Measurements from ENCODE around the gene CDH13.

CDH13 gene

DNA sequence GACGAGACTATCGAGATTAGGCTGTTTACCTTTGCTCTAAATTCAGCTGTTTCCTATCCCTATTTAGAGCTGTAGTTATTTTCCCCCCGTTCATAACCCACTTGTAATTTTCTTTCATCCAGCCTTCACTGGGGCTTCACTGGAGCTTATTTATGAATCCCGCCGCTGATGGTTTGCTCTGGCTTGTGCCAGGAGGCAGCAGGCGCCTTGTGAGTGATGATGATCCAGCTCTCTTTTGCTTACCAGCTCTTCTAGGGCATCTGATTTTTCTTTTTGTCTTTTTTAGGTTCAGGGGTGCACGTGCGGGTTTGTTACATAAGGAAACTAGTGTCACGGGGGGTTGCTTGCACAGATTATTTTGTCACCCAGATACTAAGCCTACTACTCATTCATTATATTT is 37.4 kb upstream of the CDH13 start (continued):
- TF ChIP-seq, protein P1, sequence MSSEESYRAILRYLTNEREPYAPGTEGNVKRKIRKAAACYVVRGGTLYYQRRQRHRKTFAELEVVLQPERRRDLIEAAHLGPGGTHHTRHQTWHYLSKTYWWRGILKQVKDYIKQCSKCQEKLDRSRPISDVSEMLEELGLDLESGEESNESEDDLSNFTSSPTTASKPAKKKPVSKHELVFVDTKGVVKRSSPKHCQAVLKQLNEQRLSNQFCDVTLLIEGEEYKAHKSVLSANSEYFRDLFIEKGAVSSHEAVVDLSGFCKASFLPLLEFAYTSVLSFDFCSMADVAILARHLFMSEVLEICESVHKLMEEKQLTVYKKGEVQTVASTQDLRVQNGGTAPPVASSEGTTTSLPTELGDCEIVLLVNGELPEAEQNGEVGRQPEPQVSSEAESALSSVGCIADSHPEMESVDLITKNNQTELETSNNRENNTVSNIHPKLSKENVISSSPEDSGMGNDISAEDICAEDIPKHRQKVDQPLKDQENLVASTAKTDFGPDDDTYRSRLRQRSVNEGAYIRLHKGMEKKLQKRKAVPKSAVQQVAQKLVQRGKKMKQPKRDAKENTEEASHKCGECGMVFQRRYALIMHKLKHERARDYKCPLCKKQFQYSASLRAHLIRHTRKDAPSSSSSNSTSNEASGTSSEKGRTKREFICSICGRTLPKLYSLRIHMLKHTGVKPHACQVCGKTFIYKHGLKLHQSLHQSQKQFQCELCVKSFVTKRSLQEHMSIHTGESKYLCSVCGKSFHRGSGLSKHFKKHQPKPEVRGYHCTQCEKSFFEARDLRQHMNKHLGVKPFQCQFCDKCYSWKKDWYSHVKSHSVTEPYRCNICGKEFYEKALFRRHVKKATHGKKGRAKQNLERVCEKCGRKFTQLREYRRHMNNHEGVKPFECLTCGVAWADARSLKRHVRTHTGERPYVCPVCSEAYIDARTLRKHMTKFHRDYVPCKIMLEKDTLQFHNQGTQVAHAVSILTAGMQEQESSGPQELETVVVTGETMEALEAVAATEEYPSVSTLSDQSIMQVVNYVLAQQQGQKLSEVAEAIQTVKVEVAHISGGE (tag by site-specific recombination; conservative IDR thresholded peaks at IDR 0.05; ENCODE audit: low read depth), result no peak
- TF ChIP-seq ZNF624 (tag by site-specific recombination; IDR thresholded peaks at IDR 0.05) (no peak), ZNF292 (tag by site-specific recombination; IDR thresholded peaks at IDR 0.05; ENCODE audit: borderline replicate concordance, low read depth) (no peak), SCRT1 (tag by site-specific recombination; IDR thresholded peaks at IDR 0.05; ENCODE audit: borderline replicate concordance) (no peak), ZBTB44 (tag by site-specific recombination; IDR thresholded peaks at IDR 0.05) (no peak)
- TF ChIP-seq, protein P2, sequence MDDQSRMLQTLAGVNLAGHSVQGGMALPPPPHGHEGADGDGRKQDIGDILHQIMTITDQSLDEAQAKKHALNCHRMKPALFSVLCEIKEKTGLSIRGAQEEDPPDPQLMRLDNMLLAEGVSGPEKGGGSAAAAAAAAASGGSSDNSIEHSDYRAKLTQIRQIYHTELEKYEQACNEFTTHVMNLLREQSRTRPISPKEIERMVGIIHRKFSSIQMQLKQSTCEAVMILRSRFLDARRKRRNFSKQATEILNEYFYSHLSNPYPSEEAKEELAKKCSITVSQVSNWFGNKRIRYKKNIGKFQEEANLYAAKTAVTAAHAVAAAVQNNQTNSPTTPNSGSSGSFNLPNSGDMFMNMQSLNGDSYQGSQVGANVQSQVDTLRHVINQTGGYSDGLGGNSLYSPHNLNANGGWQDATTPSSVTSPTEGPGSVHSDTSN (CRISPR knock-in tag; IDR thresholded peaks at IDR 0.05), result no peak

DNA sequence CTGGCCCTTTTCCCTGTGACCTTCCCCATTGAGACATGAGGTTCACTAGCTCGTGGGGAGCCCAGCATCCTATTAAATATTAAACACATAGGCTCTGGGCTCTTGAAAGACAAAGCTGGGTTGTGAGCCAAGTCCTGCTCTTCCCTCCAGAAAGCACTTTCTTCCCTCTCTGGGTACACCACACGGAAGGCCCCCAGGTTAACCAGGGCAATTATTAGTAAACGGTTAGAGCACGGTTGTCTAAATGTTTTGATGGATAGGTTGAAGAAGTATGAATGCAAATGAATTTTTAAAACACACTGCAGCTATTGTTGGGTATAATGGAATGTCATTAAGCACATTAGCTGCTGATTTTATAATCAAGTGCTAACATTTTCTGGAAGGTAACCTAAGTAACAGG is 32.7 kb upstream of the CDH13 start:
- H3K27ac ChIP-seq (ENCODE audit: extremely low read depth, low read depth, low read length), result no peak overlapping the region
- ChIA-PET CTCF (interaction anchor here (1.1 kb wide), 1 partner anchor 137 kb away, joined by 3 read pairs; no protein-coding TSS in a partner anchor), POLR2A (no interaction called here)
- no peaks in the 10 kb centered on the region for H3K9me3 ChIP-seq (ENCODE audit: control insufficient read depth, insufficient read depth, low read depth, low read length)
- H3K4me1 ChIP-seq (ENCODE audit: control insufficient read depth, insufficient read depth, low read length), result no peaks in the 10 kb centered on the region
- H3K36me3 ChIP-seq (ENCODE audit: control insufficient read depth in 2 of 2, insufficient read depth in 1 of 2, low read length in 2 of 2), result no peaks in the 10 kb centered on the region
- no peak overlapping the region for H3K4me3 ChIP-seq (ENCODE audit: low read depth, low read length)
- TF ChIP-seq ZNF211 (tag by site-specific recombination; IDR thresholded peaks at IDR 0.05; ENCODE audit: low read depth), result no peak
- TF ChIP-seq ZFP41 (tag by site-specific recombination; IDR thresholded peaks at IDR 0.05; ENCODE audit: borderline replicate concordance), result no peak
- no peak for TF ChIP-seq ZNF596 (tag by site-specific recombination; IDR thresholded peaks at IDR 0.05)
- no peak for TF ChIP-seq ZNF16 (tag by site-specific recombination; IDR thresholded peaks at IDR 0.05; ENCODE audit: low read depth)
- TF ChIP-seq ZNF843 (tag by site-specific recombination; IDR thresholded peaks at IDR 0.05), result no peak
- TF ChIP-seq SALL2 (tag by site-specific recombination; IDR thresholded peaks at IDR 0.05; ENCODE audit: borderline replicate concordance), result no peak
- no peak for TF ChIP-seq ZNF747 (tag by site-specific recombination; IDR thresholded peaks at IDR 0.05)
- no peak for TF ChIP-seq YY1 (tag by site-specific recombination; IDR thresholded peaks at IDR 0.05)
- TF ChIP-seq CTCF (tag by site-specific recombination; IDR thresholded peaks at IDR 0.05), result no peak

DNA sequence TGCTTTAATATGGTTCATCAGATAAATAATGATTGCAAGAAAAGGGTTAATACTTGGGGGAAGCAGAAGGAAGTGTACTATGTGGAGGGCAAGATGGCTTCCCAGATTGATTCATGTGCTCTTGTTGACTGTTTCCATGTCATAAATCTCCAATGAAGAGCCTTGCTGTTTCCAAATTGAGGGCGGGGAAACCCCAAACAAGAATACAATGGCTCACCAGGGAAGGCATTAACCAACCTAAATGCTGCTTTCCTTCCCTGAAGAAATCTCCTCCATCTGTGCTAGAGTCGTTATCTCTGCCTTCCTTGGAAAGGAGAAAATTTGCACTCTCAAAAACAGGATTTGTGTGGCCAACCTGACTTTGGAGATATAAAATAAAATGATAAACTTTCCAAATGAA is 28.0 kb upstream of the CDH13 start:
- Histone ChIP-seq H3K9me3 (ENCODE audit: control insufficient read depth, insufficient read depth, low read depth, low read length) (no peaks in the 10 kb centered on the region), H3K36me3 (ENCODE audit: control insufficient read depth in 2 of 2, insufficient read depth in 1 of 2, low read length in 2 of 2) (no peaks in the 10 kb centered on the region), H3K4me3 (ENCODE audit: low read depth, low read length) (no peak overlapping the region), H3K4me1 (ENCODE audit: control insufficient read depth, insufficient read depth, low read length) (no peaks in the 10 kb centered on the region), H3K27ac (ENCODE audit: extremely low read depth, low read depth, low read length) (no peak overlapping the region)
- ChIA-PET CTCF (interaction anchor here (0.6 kb wide), 1 partner anchor 367 kb away, joined by 3 read pairs; no protein-coding TSS in a partner anchor), POLR2A (no interaction called here)
- TF ChIP-seq ZNF335 (tag by site-specific recombination; conservative IDR thresholded peaks at IDR 0.05) (no peak), ZNF544 (tag by site-specific recombination; IDR thresholded peaks at IDR 0.05) (no peak), GLI4 (tag by site-specific recombination; IDR thresholded peaks at IDR 0.05) (no peak), BCL11B (tag by site-specific recombination; IDR thresholded peaks at IDR 0.05; ENCODE audit: low read depth) (no peak), ZNF175 (tag by site-specific recombination; IDR thresholded peaks at IDR 0.05) (no peak), ZNF2 (tag by site-specific recombination; IDR thresholded peaks at IDR 0.05) (no peak), ZNF529 (tag by site-specific recombination; IDR thresholded peaks at IDR 0.05; ENCODE audit: insufficient replicate concordance) (no peak), KLF8 (tag by site-specific recombination; IDR thresholded peaks at IDR 0.05) (no peak), ZNF777 (tag by site-specific recombination; IDR thresholded peaks at IDR 0.05; ENCODE audit: borderline replicate concordance) (no peak)
- TF ChIP-seq, protein P3, sequence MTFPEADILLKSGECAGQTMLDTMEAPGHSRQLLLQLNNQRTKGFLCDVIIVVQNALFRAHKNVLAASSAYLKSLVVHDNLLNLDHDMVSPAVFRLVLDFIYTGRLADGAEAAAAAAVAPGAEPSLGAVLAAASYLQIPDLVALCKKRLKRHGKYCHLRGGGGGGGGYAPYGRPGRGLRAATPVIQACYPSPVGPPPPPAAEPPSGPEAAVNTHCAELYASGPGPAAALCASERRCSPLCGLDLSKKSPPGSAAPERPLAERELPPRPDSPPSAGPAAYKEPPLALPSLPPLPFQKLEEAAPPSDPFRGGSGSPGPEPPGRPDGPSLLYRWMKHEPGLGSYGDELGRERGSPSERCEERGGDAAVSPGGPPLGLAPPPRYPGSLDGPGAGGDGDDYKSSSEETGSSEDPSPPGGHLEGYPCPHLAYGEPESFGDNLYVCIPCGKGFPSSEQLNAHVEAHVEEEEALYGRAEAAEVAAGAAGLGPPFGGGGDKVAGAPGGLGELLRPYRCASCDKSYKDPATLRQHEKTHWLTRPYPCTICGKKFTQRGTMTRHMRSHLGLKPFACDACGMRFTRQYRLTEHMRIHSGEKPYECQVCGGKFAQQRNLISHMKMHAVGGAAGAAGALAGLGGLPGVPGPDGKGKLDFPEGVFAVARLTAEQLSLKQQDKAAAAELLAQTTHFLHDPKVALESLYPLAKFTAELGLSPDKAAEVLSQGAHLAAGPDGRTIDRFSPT (tag by site-specific recombination; IDR thresholded peaks at IDR 0.05), result no peak

All from HEK293 (cell line).